Naive thymus-derived CD8-positive, alpha-beta T cell (primary cell): ENCODE results near the gene RAET1G. TPM values are rescaled to one million over a fixed set of nuclear protein-coding genes. Genes with fewer than 3 reads are reported as not detected.
"Not testable (repeated sequence)": the region's sequence is repeated elsewhere in the genome, so short reads cannot be mapped to it uniquely, and the experiment has no call there.

Experiments
- ATAC-seq, 2 donors: fragments of 150-1000 bp; cut with Tn5 transposase in 1 of 2; sonication (Bioruptor Pico), chemical (Tn5 transposase) in 1 of 2; 1 replicate in 1 of 2; 2 replicates in 1 of 2; pipeline ENCODE4 v1.10.0; 2021; ENCODE audit warnings: mild to moderate bottlenecking in 2 of 2, moderate library complexity in 2 of 2
- POLR2A ChIA-PET: fragments of 350-600 bp; sonication (Branson Sonifier 250); formaldehyde crosslinking; loops from one replicate; lab custom pipeline; 2021; ENCODE audit warnings: antibody characterized with exemption; lab: Charles Lee
- DNase-seq, 10 donors: peaks; one replicate each; pipeline versions ENCODE4 v3.0.0 to v3.0.0-alpha.2; 2020 to 2022
- H3K27ac Mint-ChIP-seq, 10 donors: one replicate each; pipeline ENCODE4 v1.8.0; 2020 to 2022; ENCODE audit warnings: mild to moderate bottlenecking in 10 of 10, mixed read lengths in 10 of 10, moderate library complexity in 4 of 10, inconsistent platforms in 1 of 10
- H3K27me3 Mint-ChIP-seq, 5 donors: one replicate each; pipeline ENCODE4 v1.8.0; 2021 to 2022; ENCODE audit warnings: mixed read lengths in 5 of 5
- H3K36me3 Mint-ChIP-seq, 3 donors: one replicate each; pipeline ENCODE4 v1.8.0; 2020 to 2022; ENCODE audit warnings: mixed read lengths in 3 of 3, mild to moderate bottlenecking in 2 of 3, inconsistent platforms in 1 of 3
- H3K4me1 Mint-ChIP-seq, 4 donors: one replicate each; pipeline ENCODE4 v1.8.0; 2021 to 2022; ENCODE audit warnings: mixed read lengths in 4 of 4
- H3K4me3 Mint-ChIP-seq, 10 donors: one replicate each; pipeline ENCODE4 v1.8.0; 2020 to 2022; ENCODE audit warnings: mild to moderate bottlenecking in 10 of 10, mixed read lengths in 10 of 10, moderate library complexity in 6 of 10, inconsistent platforms in 1 of 10
- H3K9me3 Mint-ChIP-seq, 9 donors: one replicate each; pipeline ENCODE4 v1.8.0; 2020 to 2022; ENCODE audit warnings: mixed read lengths in 9 of 9, mild to moderate bottlenecking in 3 of 9, inconsistent platforms in 1 of 9, moderate library complexity in 1 of 9
- polyA plus RNA-seq, 3 donors: library from polyadenylated mRNA; unstranded; fragments of 300-500 nt; fragmentation: Illumina TruSeq; gene quantifications; one replicate each; pipeline ENCODE4 v1.2.3, GENCODE V29; 2021
- total RNA-seq, 8 experiments: library from RNA in 2 of 8; stranded (reverse) in 2 of 8; gene quantifications; one replicate each; pipeline ENCODE4 v1.2.3 and lab custom pipeline; 2021 to 2026

The RAET1G gene
- not detected for total RNA-seq
- not detected for polyA plus RNA-seq
- total RNA-seq (lab: John Stamatoyannopoulos, UW) = 0 to 0.17 (median 0) reads per million in 6 experiments

- DNase-seq = peak; percentile 62 to 90 (median 78)
- POLR2A ChIA-PET = no interaction called here
- peak; percentile 88 to 94 for ATAC-seq
- H3K4me1 Mint-ChIP-seq = peaks cover 14 to 34% (median 30%) of the 10 kb centered on the region in 4 donors
- peaks cover 46 to 99% (median 75%) of the 10 kb centered on the region in 5 donors for H3K27me3 Mint-ChIP-seq
- peak within 1 kb of the TSS in 4 of 10 donors; percentile 29 to 91 (median 48) for H3K27ac Mint-ChIP-seq
- H3K4me3 Mint-ChIP-seq = peak within 1 kb of the TSS; percentile 81 to 93 (median 86)
- H3K9me3 Mint-ChIP-seq = peaks cover 0 to 4% (median 0%) of the 10 kb centered on the region in 9 donors
- H3K36me3 Mint-ChIP-seq = no peaks in the 10 kb centered on the region
These were observed at the start of gene RAET1G for GRCh38 chr6:149922642-149923326. TSS of gene RAET1G (minus strand) at chr6:149923121. CDS start at chr6:149923010, 111 bp downstream.

GRCh38 chr6:149969635-149970034 is 46.7 kb upstream of the RAET1G start:
- ATAC-seq = no peak
- POLR2A ChIA-PET = no interaction called here
- Mint-ChIP-seq H3K4me3 (no peak overlapping the region), H3K4me1 (peaks cover 7 to 13% (median 12%) of the 10 kb centered on the region in 4 donors), H3K27me3 (peaks cover 51 to 83% (median 75%) of the 10 kb centered on the region in 5 donors), H3K36me3 (peaks cover 0 to 2% (median 2%) of the 10 kb centered on the region in 3 donors), H3K27ac (peak overlapping the region in 1 of 10 donors; percentile 37), H3K9me3 (no peaks in the 10 kb centered on the region)
- no peak for DNase-seq

GRCh38 chr6:149968909-149969308 is 46.0 kb upstream of the RAET1G start:
- ATAC-seq, H3K4me3 Mint-ChIP-seq, POLR2A ChIA-PET, H3K36me3 Mint-ChIP-seq, DNase-seq, H3K9me3 Mint-ChIP-seq: not testable (repeated sequence)
- H3K27ac Mint-ChIP-seq = peak overlapping the region in 1 of 10 donors; percentile 7
- H3K27me3 Mint-ChIP-seq = peaks cover 51 to 83% (median 74%) of the 10 kb centered on the region in 5 donors
- H3K4me1 Mint-ChIP-seq = peaks cover 11 to 21% (median 19%) of the 10 kb centered on the region in 4 donors

GRCh38 chr6:149967999-149968398 is 45.1 kb upstream of the RAET1G start:
- H3K27me3 Mint-ChIP-seq = peaks cover 50 to 87% (median 75%) of the 10 kb centered on the region in 5 donors
- H3K9me3 Mint-ChIP-seq, DNase-seq, H3K36me3 Mint-ChIP-seq, ATAC-seq, H3K27ac Mint-ChIP-seq, H3K4me3 Mint-ChIP-seq, POLR2A ChIA-PET: not testable (repeated sequence)
- H3K4me1 Mint-ChIP-seq = peaks cover 17 to 30% (median 27%) of the 10 kb centered on the region in 4 donors

- H3K27me3 Mint-ChIP-seq = peaks cover 51 to 87% (median 75%) of the 10 kb centered on the region in 5 donors
- H3K36me3 Mint-ChIP-seq = peaks cover 0 to 6% (median 2%) of the 10 kb centered on the region in 3 donors
- POLR2A ChIA-PET = no interaction called here
- DNase-seq (no peak), ATAC-seq (no peak)
- H3K4me3 Mint-ChIP-seq = no peak overlapping the region
- no peak overlapping the region for H3K27ac Mint-ChIP-seq
- no peaks in the 10 kb centered on the region for H3K9me3 Mint-ChIP-seq
- H3K4me1 Mint-ChIP-seq = peaks cover 19 to 32% (median 28%) of the 10 kb centered on the region in 4 donors
These were observed 44.7 kb upstream of the RAET1G start for GRCh38 chr6:149967591-149967990.

- peak overlapping the region in 1 of 10 donors; percentile 65 for H3K27ac Mint-ChIP-seq
- ATAC-seq, DNase-seq, H3K9me3 Mint-ChIP-seq, POLR2A ChIA-PET, H3K36me3 Mint-ChIP-seq: not testable (repeated sequence)
- peaks cover 19 to 32% (median 29%) of the 10 kb centered on the region in 4 donors for H3K4me1 Mint-ChIP-seq
- H3K4me3 Mint-ChIP-seq = peak overlapping the region in 8 of 10 donors; percentile 22 to 97 (median 93)
- H3K27me3 Mint-ChIP-seq = peaks cover 58 to 96% (median 77%) of the 10 kb centered on the region in 5 donors
These were observed 43.4 kb upstream of the RAET1G start for GRCh38 chr6:149966319-149966718.

- ATAC-seq (peak; percentile 22 to 26), DNase-seq (peak in 6 of 10 donors; percentile 18 to 68 (median 40))
- Mint-ChIP-seq H3K36me3 (peaks cover 0 to 6% (median 2%) of the 10 kb centered on the region in 3 donors), H3K27ac (peak overlapping the region in 6 of 10 donors; percentile 19 to 92 (median 86)), H3K27me3 (peaks cover 60 to 96% (median 78%) of the 10 kb centered on the region in 5 donors), H3K9me3 (no peaks in the 10 kb centered on the region), H3K4me3 (peak overlapping the region; percentile 83 to 97 (median 94)), H3K4me1 (peaks cover 19 to 32% (median 29%) of the 10 kb centered on the region in 4 donors)
- POLR2A ChIA-PET = no interaction called here
These were observed 42.5 kb upstream of the RAET1G start for GRCh38 chr6:149965194-149966020.

GRCh38 chr6:149964308-149965193 is 41.6 kb upstream of the RAET1G start:
- H3K27ac Mint-ChIP-seq = peak overlapping the region in 8 of 10 donors; percentile 40 to 92 (median 86)

GRCh38 chr6:149963462-149964307 is 40.8 kb upstream of the RAET1G start, which contains the start of gene ULBP1:
TSS of gene ULBP1 (plus strand) at chr6:149963943. CDS start at chr6:149964050, 107 bp downstream.
- POLR2A ChIA-PET = no interaction called here
- Mint-ChIP-seq H3K4me1 (peaks cover 19 to 32% (median 29%) of the 10 kb centered on the region in 4 donors), H3K36me3 (peaks cover 0 to 6% (median 0%) of the 10 kb centered on the region in 3 donors), H3K4me3 (peak within 1 kb of the TSS; percentile 83 to 97 (median 94)), H3K27me3 (peaks cover 55 to 96% (median 76%) of the 10 kb centered on the region in 5 donors), H3K9me3 (no peaks in the 10 kb centered on the region), H3K27ac (peak within 1 kb of the TSS in 9 of 10 donors; percentile 23 to 92 (median 77))
- DNase-seq (peak; percentile 39 to 82 (median 64)), ATAC-seq (peak; percentile 65 to 69)

More at GRCh38 chr6:149964308-149965193, 41.6 kb upstream of the RAET1G start:
- no peaks in the 10 kb centered on the region for H3K9me3 Mint-ChIP-seq
- H3K36me3 Mint-ChIP-seq = peaks cover 0 to 6% (median under 1%) of the 10 kb centered on the region in 3 donors
- peaks cover 55 to 96% (median 76%) of the 10 kb centered on the region in 5 donors for H3K27me3 Mint-ChIP-seq
- ATAC-seq (peak in 1 of 2 donors; percentile 5), DNase-seq (peak in 2 of 10 donors; percentile 32 to 49)
- peak overlapping the region; percentile 83 to 97 (median 94) for H3K4me3 Mint-ChIP-seq
- H3K4me1 Mint-ChIP-seq = peaks cover 19 to 32% (median 29%) of the 10 kb centered on the region in 4 donors
- POLR2A ChIA-PET = no interaction called here

- ATAC-seq (peak; percentile 13 to 16), DNase-seq (no peak)
- Mint-ChIP-seq H3K4me1 (peaks cover 19 to 32% (median 29%) of the 10 kb centered on the region in 4 donors), H3K36me3 (peaks cover 0 to 6% (median 0%) of the 10 kb centered on the region in 3 donors), H3K27me3 (peaks cover 52 to 96% (median 74%) of the 10 kb centered on the region in 5 donors), H3K4me3 (peak overlapping the region; percentile 83 to 97 (median 94)), H3K27ac (peak overlapping the region in 6 of 10 donors; percentile 23 to 92 (median 60)), H3K9me3 (no peaks in the 10 kb centered on the region)
- POLR2A ChIA-PET = no interaction called here
These were observed 40.2 kb upstream of the RAET1G start for GRCh38 chr6:149963212-149963461.
